ENCODE measurements around the gene ZNF385C. TPM values are rescaled to one million over a fixed set of nuclear protein-coding genes. Genes with fewer than 3 reads are reported as not detected.

The ZNF385C gene
- polyA plus RNA-seq, 2 of the 4 experiments (the other 2 are of a cell fraction) = 0.13 to 0.61 TPM

- no peaks in the 10 kb centered on the region for H3K4me1 ChIP-seq
- ChIA-PET CTCF (interaction anchor here (1.3 to 16.9 kb wide), 6 partner anchors 10 to 459 kb away, joined by 3 to 454 read pairs (median 6); partner anchors contain the start of genes DHX58, KAT2A, NKIRAS2 and ZNF385C), POLR2A (no interaction called here)
- FAIRE-seq (no peak), DNase-seq (ENCODE audit: low read depth in 1 of 2, low spot score in 1 of 2) (no peak), ATAC-seq (no peak)
- no peaks in the 10 kb centered on the region for H3K9me3 ChIP-seq
- H3K27ac ChIP-seq = no peak overlapping the region
- 77% methylated on average over 7 of the region's 7 CpGs for WGBS (ENCODE audit: missing lambda C conversion rate)
- H3K4me3 ChIP-seq = no peak overlapping the region
- TF ChIP-seq, protein P1, sequence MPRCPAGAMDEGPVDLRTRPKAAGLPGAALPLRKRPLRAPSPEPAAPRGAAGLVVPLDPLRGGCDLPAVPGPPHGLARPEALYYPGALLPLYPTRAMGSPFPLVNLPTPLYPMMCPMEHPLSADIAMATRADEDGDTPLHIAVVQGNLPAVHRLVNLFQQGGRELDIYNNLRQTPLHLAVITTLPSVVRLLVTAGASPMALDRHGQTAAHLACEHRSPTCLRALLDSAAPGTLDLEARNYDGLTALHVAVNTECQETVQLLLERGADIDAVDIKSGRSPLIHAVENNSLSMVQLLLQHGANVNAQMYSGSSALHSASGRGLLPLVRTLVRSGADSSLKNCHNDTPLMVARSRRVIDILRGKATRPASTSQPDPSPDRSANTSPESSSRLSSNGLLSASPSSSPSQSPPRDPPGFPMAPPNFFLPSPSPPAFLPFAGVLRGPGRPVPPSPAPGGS (IDR thresholded peaks at IDR 0.05) = no peak
- TF ChIP-seq, protein P2, sequence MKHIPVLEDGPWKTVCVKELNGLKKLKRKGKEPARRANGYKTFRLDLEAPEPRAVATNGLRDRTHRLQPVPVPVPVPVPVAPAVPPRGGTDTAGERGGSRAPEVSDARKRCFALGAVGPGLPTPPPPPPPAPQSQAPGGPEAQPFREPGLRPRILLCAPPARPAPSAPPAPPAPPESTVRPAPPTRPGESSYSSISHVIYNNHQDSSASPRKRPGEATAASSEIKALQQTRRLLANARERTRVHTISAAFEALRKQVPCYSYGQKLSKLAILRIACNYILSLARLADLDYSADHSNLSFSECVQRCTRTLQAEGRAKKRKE (CRISPR knock-in tag; IDR thresholded peaks at IDR 0.05; ENCODE audit: low read depth) = no peak
- TF ChIP-seq CBX2 (IDR thresholded peaks at IDR 0.05; ENCODE audit: borderline replicate concordance, low read depth) (no peak), NPAS2 (CRISPR knock-in tag; IDR thresholded peaks at IDR 0.05; ENCODE audit: borderline replicate concordance) (no peak), CBX8 (IDR thresholded peaks at IDR 0.05) (no peak), MAZ (IDR thresholded peaks at IDR 0.05; ENCODE audit: borderline replicate concordance, low read depth, low read length) (no peak), ZC3H11A (IDR thresholded peaks at IDR 0.05) (no peak), SREBF2 (IDR thresholded peaks at IDR 0.05) (no peak), SMC3 (IDR thresholded peaks at IDR 0.05) (no peak), CHD2 (IDR thresholded peaks at IDR 0.05; ENCODE audit: low read length, partially characterized antibody) (no peak), MAX (IDR thresholded peaks at IDR 0.05) (no peak), MYC (IDR thresholded peaks at IDR 0.05; ENCODE audit: borderline replicate concordance, low read length) (no peak), HOXB13 (CRISPR knock-in tag; IDR thresholded peaks at IDR 0.05; ENCODE audit: low read depth) (no peak), EHF (CRISPR knock-in tag; IDR thresholded peaks at IDR 0.05) (no peak), CHD4 (IDR thresholded peaks at IDR 0.05; ENCODE audit: borderline replicate concordance) (no peak), PHF8 (IDR thresholded peaks at IDR 0.05; ENCODE audit: borderline replicate concordance, low read depth) (no peak), ZFP36 (IDR thresholded peaks at IDR 0.05; ENCODE audit: borderline replicate concordance, partially characterized antibody) (no peak)
- TF ChIP-seq, protein P3, sequence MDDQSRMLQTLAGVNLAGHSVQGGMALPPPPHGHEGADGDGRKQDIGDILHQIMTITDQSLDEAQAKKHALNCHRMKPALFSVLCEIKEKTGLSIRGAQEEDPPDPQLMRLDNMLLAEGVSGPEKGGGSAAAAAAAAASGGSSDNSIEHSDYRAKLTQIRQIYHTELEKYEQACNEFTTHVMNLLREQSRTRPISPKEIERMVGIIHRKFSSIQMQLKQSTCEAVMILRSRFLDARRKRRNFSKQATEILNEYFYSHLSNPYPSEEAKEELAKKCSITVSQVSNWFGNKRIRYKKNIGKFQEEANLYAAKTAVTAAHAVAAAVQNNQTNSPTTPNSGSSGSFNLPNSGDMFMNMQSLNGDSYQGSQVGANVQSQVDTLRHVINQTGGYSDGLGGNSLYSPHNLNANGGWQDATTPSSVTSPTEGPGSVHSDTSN (IDR thresholded peaks at IDR 0.05) = no peak
- TF ChIP-seq, protein P4, sequence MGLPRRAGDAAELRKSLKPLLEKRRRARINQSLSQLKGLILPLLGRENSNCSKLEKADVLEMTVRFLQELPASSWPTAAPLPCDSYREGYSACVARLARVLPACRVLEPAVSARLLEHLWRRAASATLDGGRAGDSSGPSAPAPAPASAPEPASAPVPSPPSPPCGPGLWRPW (IDR thresholded peaks at IDR 0.05) = no peak
- H3K4me2 ChIP-seq = no peak overlapping the region
Observed at GRCh38 chr17:42058063-42058462, 40.2 kb downstream of the ZNF385C start.

- ChIA-PET POLR2A (no interaction called here), CTCF (interaction anchor here (0.6 to 16.9 kb wide), 8 partner anchors 9 to 124 kb away, joined by 3 to 454 read pairs (median 7); partner anchors contain the start of genes DHX58, KAT2A, NKIRAS2 and ZNF385C)
- no peak overlapping the region for H3K4me3 ChIP-seq
- WGBS (ENCODE audit: missing lambda C conversion rate) = 72% methylated on average over 3 of the region's 3 CpGs
- no peaks in the 10 kb centered on the region for H3K9me3 ChIP-seq
- H3K4me2 ChIP-seq = no peak overlapping the region
- H3K4me1 ChIP-seq = no peaks in the 10 kb centered on the region
- ATAC-seq (no peak), FAIRE-seq (no peak), DNase-seq (ENCODE audit: low read depth in 1 of 2, low spot score in 1 of 2) (no peak)
- no peak overlapping the region for H3K27ac ChIP-seq
- TF ChIP-seq RAD21 (conservative IDR thresholded peaks at IDR 0.05 in 1 of 2, IDR thresholded peaks at IDR 0.05 in 1 of 2) = no peak
- TF ChIP-seq, protein P4 (IDR thresholded peaks at IDR 0.05) = no peak
- TF ChIP-seq ELK1 (IDR thresholded peaks at IDR 0.05; ENCODE audit: low read depth, low read length) = no peak
- TF ChIP-seq ESRRA (IDR thresholded peaks at IDR 0.05; ENCODE audit: borderline replicate concordance, low read length) = no peak
- no peak for TF ChIP-seq MAX (IDR thresholded peaks at IDR 0.05)
- TF ChIP-seq, protein P3 (IDR thresholded peaks at IDR 0.05) = no peak
- TF ChIP-seq, protein P5, sequence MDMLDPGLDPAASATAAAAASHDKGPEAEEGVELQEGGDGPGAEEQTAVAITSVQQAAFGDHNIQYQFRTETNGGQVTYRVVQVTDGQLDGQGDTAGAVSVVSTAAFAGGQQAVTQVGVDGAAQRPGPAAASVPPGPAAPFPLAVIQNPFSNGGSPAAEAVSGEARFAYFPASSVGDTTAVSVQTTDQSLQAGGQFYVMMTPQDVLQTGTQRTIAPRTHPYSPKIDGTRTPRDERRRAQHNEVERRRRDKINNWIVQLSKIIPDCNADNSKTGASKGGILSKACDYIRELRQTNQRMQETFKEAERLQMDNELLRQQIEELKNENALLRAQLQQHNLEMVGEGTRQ (IDR thresholded peaks at IDR 0.05) = no peak
- TF ChIP-seq, protein P6, sequence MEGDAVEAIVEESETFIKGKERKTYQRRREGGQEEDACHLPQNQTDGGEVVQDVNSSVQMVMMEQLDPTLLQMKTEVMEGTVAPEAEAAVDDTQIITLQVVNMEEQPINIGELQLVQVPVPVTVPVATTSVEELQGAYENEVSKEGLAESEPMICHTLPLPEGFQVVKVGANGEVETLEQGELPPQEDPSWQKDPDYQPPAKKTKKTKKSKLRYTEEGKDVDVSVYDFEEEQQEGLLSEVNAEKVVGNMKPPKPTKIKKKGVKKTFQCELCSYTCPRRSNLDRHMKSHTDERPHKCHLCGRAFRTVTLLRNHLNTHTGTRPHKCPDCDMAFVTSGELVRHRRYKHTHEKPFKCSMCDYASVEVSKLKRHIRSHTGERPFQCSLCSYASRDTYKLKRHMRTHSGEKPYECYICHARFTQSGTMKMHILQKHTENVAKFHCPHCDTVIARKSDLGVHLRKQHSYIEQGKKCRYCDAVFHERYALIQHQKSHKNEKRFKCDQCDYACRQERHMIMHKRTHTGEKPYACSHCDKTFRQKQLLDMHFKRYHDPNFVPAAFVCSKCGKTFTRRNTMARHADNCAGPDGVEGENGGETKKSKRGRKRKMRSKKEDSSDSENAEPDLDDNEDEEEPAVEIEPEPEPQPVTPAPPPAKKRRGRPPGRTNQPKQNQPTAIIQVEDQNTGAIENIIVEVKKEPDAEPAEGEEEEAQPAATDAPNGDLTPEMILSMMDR (IDR thresholded peaks at IDR 0.05) = no peak
- no peak for TF ChIP-seq EP300 (IDR thresholded peaks at IDR 0.05)
- no peak for TF ChIP-seq KDM1A (IDR thresholded peaks at IDR 0.05; ENCODE audit: low read depth)
- no peak for TF ChIP-seq TFCP2L1 (CRISPR knock-in tag; IDR thresholded peaks at IDR 0.05)
- TF ChIP-seq FOXS1 (CRISPR knock-in tag; IDR thresholded peaks at IDR 0.05) = no peak
Observed at GRCh38 chr17:42056635-42057034, 41.6 kb downstream of the ZNF385C start.
